Cardiac fibroblast (primary cell): ENCODE results near the gene KIR3DL2.
"Not testable (repeated sequence)": the region's sequence is repeated elsewhere in the genome, so short reads cannot be mapped to it uniquely, and the experiment has no call there.

ENCODE experiments used
- DNase-seq, 2 donors: peaks; one replicate each; pipeline versions ENCODE4 v3.0.0 to v3.0.0-alpha.2; 2010; ENCODE audit warnings: low read depth in 2 of 2
- H3K4me3 ChIP-seq, 2 donors: replicated peaks in 1 of 2; 1 replicate in 1 of 2; 2 replicates in 1 of 2; pipeline ENCODE4 v1.5.1; 2011; ENCODE audit warnings: low read depth in 2 of 2, low read length in 2 of 2, mild to moderate bottlenecking in 2 of 2, moderate library complexity in 1 of 2
- CTCF ChIP-seq: IDR thresholded peaks from one replicate; pipeline ENCODE4 v1.5.1; 2011; ENCODE audit warnings: low read depth, mild to moderate bottlenecking, low read length, inconsistent platforms

The KIR3DL2 gene

GRCh38 chr19:54903303-54903702 is 53.1 kb downstream of the KIR3DL2 start:
- DNase-seq = no peak
- no peak for TF ChIP-seq CTCF
- no peak overlapping the region for H3K4me3 ChIP-seq

- H3K4me3 ChIP-seq, DNase-seq: not testable (repeated sequence)
Measured at GRCh38 chr19:54904261-54904660, 54.0 kb downstream of the KIR3DL2 start.

GRCh38 chr19:54905421-54905802 is 55.2 kb downstream of the KIR3DL2 start:
- no peak for DNase-seq
- no peak overlapping the region for H3K4me3 ChIP-seq
- no peak for TF ChIP-seq CTCF

- DNase-seq = no peak
- H3K4me3 ChIP-seq = no peak within 1 kb of the TSS
- TF ChIP-seq CTCF = no peak
Measured at GRCh38 chr19:54905803-54906511, 55.7 kb downstream of the KIR3DL2 start, which contains the start of gene NCR1. Gene NCR1 (plus strand): TSS chr19:54906148. CDS start chr19:54906188, 40 bp downstream.

DNA sequence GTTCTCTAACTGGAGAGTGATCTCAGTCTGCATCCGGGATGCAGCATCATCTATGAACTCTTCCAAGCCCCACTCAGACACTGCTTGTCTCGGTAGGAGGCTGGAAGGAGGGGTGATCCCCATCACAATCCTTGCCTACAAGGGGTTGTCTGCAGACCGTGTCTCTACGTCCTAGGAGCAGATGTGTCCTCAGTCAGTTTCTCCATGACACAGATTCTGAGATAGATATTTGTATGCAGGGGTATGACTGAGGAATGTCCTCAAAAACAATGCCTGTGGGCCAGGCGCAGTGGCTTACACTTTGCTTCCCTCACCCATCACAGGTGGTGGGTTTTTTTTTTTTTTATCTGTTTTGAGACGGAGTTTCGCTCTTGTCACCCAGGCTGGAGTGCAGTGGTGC is 56.6 kb downstream of the KIR3DL2 start:
- no peak for DNase-seq
- no peak overlapping the region for H3K4me3 ChIP-seq
- TF ChIP-seq CTCF = no peak

DNA sequence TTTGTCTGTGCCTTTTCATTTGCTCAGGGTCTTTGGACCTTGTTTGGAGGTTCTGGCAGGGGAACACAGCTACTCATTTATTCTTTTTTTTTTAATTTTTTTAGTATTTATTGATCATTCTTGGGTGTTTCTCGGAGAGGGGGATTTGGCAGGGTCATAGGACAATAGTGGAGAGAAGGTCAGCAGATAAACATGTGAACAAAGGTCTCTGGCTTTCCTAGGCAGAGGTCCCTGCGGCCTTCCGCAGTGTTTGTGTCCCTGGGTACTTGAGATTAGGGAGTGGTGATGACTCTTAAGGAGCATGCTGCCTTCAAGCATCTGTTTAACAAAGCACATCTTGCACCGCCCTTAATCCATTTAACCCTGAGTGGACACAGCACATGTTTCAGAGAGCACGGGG is 57.7 kb downstream of the KIR3DL2 start:
- not testable (repeated sequence) for H3K4me3 ChIP-seq, DNase-seq
